CD4-positive, alpha-beta T cell treated with Interferon alpha-2 for 1 hour (primary cell): Measurements from ENCODE around the gene IPO11.
"Not testable (repeated sequence)": the region's sequence is repeated elsewhere in the genome, so short reads cannot be mapped to it uniquely, and the experiment has no call there.

Experiments used
- DNase-seq, 2 donors: peaks; one replicate each; pipeline ENCODE4 v3.0.0-alpha.2; 2020 to 2022

Gene IPO11

DNA sequence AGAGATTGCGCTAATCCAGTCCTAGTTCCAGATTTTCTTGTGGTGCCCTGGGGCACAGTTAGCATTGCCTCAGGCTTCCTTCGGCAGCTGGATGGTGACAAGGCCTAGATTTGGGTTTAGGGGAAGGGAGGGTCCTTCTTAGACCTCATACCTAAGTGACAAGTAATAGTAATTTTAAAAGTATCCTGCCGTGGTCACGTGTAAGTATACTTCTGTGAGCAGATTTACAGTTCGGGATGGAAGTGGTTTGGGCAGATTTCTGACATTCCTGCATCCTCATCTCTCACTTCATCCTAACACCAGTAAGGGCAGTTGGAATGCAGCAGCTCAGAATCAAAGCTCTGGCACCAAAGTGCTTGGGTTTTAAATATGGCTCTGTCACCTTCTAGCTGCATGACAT is 237.6 kb downstream of the IPO11 start:
- DNase-seq: no peak

DNA sequence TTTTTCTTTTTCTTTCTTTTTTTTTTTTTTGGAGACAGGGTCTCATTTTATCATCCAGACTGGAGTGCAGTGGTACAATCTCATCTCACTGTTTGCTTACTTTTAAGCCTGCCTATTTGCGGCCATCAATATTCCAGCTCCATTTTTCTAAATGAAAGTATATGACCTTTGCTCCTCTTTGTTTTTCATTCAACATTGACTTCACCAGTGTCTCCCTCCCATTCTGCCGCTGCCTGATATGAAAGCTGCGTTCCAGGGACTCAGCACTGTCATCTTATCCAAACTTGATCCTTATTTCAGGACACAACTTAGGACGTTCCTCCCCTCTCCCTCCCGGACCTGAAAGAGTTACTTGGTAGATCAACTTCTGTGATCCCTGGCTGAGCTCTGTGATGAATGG is 239.7 kb downstream of the IPO11 start:
- no peak for DNase-seq

DNA sequence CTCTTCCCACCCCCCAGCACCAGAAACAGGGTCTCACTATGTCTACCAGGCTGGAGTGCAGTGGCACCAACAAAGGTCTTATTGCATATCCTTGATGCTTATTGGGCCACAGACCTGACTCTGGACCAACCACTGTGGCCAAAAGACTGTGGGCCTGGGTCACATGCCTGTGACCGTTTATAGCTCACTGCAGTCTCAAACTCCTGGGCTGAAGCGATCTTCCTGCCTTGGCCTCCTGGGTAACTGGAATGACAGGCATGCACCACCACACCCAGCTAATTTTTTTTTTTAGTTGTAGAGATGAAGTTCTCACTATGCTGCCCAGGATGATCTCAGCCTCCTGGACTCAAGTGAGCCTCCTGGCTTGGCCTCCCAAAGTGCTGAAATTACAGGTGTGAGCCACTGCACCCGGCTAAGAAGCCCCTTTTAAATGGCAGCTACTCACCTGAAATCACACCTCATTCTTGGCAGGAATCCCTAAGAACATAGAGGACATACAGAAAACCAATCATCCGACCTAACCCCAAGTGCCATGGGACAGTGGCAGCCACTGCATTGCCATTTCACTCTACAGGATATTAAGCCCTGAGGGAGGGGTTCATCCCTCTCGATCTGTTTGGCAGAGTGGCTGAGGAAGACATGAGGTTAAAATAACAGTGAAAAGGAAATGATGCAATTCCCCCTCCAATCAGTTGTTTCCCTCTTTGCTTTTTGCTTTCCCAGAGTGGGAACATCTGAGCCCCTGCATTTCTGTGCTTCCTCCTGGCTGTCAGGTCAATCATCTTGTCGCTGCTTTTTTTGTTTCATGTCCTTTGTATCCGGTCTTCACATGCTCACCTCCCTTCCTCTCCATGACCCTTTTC is 240.7 kb downstream of the IPO11 start:
- DNase-seq: no peak

DNA sequence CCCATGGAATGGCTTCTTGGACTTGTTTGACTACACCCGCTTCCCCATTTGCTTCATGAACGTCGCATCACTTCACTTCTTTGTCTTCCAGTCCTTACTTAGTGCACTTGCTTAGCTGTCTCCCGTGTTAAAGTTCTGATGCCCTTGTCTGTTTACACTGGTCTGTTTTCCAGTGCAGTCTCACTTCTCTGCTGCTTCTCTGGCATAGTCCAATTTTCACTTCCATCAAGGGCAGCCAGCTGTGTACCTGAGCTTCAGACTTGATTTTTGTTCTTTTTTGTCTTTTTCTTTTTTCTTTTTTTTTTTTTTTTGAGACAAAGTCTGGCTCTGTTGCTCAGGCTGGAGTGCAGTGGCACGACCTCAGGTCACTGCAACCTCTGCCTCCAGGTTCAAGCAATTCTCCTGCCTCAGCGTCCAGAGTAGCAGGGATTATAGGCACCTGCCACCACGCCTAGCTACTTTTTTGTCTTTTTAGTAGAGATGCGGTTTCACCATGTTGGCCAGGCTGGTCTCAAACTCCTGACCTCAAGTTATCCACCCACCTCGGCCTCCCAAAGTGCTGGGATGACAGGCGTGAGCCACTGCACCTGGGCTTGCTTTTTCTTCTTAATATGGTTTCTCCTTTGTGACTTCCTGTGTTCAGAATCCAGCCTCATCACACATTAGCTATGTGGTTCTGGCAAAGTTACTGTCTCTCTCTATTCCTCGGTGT is 241.5 kb downstream of the IPO11 start:
- no peak for DNase-seq

DNA sequence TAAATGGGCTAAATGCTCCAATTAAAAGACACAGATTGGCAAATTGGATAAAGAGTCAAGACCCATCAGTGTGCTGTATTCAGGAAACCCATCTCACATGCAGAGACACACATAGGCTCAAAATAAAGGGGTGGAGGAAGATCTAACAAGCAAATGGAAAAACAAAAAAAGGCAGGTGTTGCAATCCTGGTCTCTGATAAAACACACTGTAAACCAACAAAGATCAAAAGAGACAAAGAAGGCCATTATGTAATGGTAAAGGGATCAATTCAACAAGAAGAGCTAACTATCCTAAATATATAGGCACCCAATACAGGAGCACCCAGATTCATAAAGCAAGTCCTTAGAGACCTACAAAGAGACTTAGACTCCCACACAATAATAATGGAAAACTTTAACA is 245.2 kb downstream of the IPO11 start:
- not testable (repeated sequence) for DNase-seq

DNA sequence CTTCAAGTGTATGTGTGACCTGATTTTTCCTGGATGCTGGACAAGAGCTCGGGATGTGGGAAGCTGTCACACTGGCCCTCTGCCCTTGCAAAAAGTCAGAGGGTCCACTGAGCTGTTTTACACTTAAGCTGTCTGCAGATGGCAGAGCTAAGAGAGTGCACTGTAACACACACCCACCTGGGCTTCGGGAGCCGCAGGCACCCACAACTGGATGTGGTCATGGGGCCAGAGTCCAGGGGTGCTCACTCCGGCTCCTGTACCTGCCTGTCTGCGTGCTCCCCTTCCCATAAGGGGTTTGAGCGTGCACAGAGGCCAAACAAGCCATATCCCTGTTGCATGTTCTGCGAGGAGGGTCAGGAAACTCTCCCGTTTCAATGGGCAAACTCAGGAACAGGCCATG is 248.6 kb downstream of the IPO11 start:
- DNase-seq: no peak

DNA sequence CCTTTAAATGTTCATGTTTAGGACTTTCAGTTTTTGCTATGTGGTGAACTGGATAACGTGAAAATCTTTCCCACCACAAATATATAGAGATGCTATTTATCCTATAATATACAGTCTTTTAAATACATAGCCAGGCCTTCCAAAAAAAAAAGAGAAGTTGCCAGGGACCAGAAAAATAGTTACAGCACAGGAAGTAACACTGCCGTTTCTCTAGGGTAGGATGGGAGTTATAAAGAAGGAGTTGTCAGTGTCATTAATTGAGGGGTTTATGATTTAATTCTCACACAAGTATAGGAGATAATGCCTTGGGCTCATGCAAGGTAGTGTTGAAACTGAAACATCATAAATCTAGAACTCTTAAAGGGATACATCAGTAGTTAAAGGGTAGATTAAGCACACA is 250.0 kb downstream of the IPO11 start:
- no peak for DNase-seq

DNA sequence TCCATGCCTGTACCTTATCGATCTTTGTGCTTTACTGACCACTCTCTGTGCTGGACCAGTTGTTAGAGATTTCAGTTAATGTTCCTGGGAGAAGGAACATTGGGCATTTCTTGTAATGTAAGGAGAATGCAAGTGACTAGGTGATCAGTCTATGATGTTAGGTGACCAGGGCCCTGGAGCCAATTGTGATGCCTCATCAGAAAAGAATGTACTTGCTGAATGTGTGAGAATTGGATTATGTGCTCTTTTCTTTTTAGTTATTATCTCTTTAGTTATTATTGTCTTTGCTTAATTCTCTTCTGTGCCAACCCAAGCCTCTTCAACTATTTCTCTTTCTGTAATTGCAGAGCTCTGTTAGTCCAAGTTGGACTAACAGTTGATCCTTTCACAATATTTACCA is 258.9 kb downstream of the IPO11 start:
- DNase-seq: no peak

DNA sequence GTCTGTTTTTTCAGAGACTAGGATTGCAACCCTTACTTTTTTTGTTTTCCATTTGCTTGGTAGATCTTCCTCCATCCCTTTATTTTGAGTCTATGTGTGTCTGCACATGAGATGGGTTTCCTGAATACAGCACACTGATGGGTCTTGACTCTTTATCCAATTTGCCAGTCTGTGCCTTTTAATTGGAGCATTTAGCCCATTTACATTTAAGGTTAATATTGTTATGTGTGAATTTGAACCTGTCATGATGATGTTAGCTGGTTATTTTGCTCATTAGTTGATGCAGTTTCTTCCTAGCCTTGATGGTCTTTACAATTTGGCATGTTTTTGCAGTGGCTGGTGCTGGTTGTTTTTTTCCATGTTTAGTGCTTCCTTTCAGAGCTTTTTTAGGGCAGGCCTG is 264.0 kb downstream of the IPO11 start:
- DNase-seq: not testable (repeated sequence)
